Upper lobe of left lung (tissue), 6 donors: ENCODE data around the gene ATP1B3. TPM values are rescaled to one million over a fixed set of nuclear protein-coding genes. Genes with fewer than 3 reads are reported as not detected.
A peak's percentile ranks its signal among the peaks of the same experiment; 100 is the strongest.

Experiments used
- ATAC-seq, 2 donors: fragments of 200-7000 bp; cut with Tn5 transposase; one replicate each; pipeline ENCODE4 v1.9.1; 2022; ENCODE audit warnings: mild to moderate bottlenecking in 2 of 2, moderate library complexity in 2 of 2; ENCODE audit not compliant: low FRiP score in 2 of 2
- DNase-seq, 2 donors: peaks; one replicate each; pipeline ENCODE4 v3.0.0-alpha.2; 2019 to 2020
- H3K27ac ChIP-seq, 4 donors: fragments of 200-600 bp; sonication (generic); one replicate each; pipeline ENCODE4 v1.5.1; 2016 to 2019
- H3K27me3 ChIP-seq, 4 donors: fragments of 200-600 bp; sonication (generic); one replicate each; pipeline ENCODE4 v1.5.1; 2017 to 2019
- H3K36me3 ChIP-seq, 4 donors: fragments of 200-600 bp; sonication (generic); one replicate each; pipeline ENCODE4 v1.5.1; 2016 to 2019
- H3K4me1 ChIP-seq, 4 donors: fragments of 200-600 bp; sonication (generic); one replicate each; pipeline ENCODE4 v1.5.1; 2018 to 2019
- H3K4me3 ChIP-seq, 4 donors: fragments of 200-600 bp; sonication (generic); one replicate each; pipeline ENCODE4 v1.5.1; 2017 to 2019; ENCODE audit warnings: mild to moderate bottlenecking in 2 of 4, moderate library complexity in 1 of 4
- H3K9me3 ChIP-seq, 4 donors: fragments of 200-600 bp; sonication (generic); one replicate each; pipeline ENCODE4 v1.5.1; 2018 to 2019
- EP300 ChIP-seq, 4 donors: sonication (generic); formaldehyde crosslinking; IDR thresholded peaks; one replicate each; pipeline ENCODE4 v1.5.1; 2017; ENCODE audit warnings: antibody characterized with exemption in 4 of 4, control low read depth in 2 of 4
- POLR2A ChIP-seq, 4 donors: fragments of 450-650 bp; IDR thresholded peaks; one replicate each; pipeline ENCODE4 v1.5.1; 2016 to 2017; ENCODE audit warnings: antibody characterized with exemption in 4 of 4, mild to moderate bottlenecking in 2 of 4
- POLR2AphosphoS5 ChIP-seq, 2 donors: sonication (generic); formaldehyde crosslinking; IDR thresholded peaks; one replicate each; pipeline ENCODE4 v1.5.1; 2017; ENCODE audit warnings: antibody characterized with exemption in 2 of 2
- WGBS, 2 donors: methylation state at CpG; one replicate each; pipeline ENCODE4 v1.1.5; 2017 to 2018; 5-methylcytosine and 5-hydroxymethylcytosine counted together
- total RNA-seq, 6 donors: library from RNA; depleted of rRNA in 4 of 6; stranded (reverse); fragments of >200 nt in 4 of 6; gene quantifications; one replicate each; pipeline versions ENCODE4 v1.1.0 to v1.2.1, GENCODE V29; 2016 to 2021
- TF ChIP-seq, protein P1 (sequence below), 6 experiments: fragments of 450-650 bp in 4 of 6; fragments of 200-600 bp in 2 of 6; sonication (generic) in 2 of 6; IDR thresholded peaks; one replicate each; pipeline ENCODE4 v1.5.1; 2016 to 2019; ENCODE audit warnings: antibody characterized with exemption in 6 of 6
- donor health status: DM: no; HTN: no; CAD: no; lungs with moderate emphysema.
- donor health status: DM: no; HTN: yes; CAD: no; lungs with severe emphysema.

ATP1B3 gene
- total RNA-seq, 6 donors from 2014 or later: 68.8 to 309 (median 92.2) TPM

DNA sequence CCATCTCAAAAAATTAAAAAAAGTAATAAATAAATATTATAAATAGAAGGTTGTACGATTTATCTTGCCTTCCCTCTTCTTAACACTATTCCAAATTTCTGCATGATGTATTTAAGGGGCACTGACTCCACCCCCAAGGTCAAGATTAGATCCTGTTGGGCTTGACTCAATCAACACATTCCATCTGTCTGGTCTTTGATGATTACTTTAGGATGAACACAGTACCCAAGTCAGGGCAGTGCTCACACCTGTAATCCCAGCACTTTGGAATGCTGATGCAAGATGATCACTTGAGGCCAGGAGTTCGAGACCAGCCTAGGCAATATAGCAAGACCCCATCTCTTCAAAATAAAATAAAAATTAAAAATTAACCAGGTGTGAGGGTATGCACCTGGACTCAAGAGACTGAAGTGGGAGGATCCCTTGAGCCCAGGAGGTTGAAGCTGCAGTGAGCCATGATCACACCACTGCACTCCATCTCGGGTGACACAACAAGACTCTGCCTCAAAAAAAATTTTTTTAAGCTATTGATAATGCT, 14.1 kb upstream of the ATP1B3 start:
- Histone ChIP-seq H3K9me3 (no peaks in the 10 kb centered on the region), H3K4me1 (peaks cover 0 to 10% (median 4%) of the 10 kb centered on the region in 4 donors), H3K27ac (no peak overlapping the region), H3K36me3 (no peaks in the 10 kb centered on the region), H3K27me3 (no peaks in the 10 kb centered on the region), H3K4me3 (no peak overlapping the region)
- no peak for ATAC-seq
- WGBS, 2 donors: 79 to 86% methylated on average over 3 of the region's 3 CpGs
- no peak for TF ChIP-seq EP300 (IDR thresholded peaks at IDR 0.05)
- TF ChIP-seq POLR2A (IDR thresholded peaks at IDR 0.05): no peak
- TF ChIP-seq, protein P1, sequence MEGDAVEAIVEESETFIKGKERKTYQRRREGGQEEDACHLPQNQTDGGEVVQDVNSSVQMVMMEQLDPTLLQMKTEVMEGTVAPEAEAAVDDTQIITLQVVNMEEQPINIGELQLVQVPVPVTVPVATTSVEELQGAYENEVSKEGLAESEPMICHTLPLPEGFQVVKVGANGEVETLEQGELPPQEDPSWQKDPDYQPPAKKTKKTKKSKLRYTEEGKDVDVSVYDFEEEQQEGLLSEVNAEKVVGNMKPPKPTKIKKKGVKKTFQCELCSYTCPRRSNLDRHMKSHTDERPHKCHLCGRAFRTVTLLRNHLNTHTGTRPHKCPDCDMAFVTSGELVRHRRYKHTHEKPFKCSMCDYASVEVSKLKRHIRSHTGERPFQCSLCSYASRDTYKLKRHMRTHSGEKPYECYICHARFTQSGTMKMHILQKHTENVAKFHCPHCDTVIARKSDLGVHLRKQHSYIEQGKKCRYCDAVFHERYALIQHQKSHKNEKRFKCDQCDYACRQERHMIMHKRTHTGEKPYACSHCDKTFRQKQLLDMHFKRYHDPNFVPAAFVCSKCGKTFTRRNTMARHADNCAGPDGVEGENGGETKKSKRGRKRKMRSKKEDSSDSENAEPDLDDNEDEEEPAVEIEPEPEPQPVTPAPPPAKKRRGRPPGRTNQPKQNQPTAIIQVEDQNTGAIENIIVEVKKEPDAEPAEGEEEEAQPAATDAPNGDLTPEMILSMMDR (IDR thresholded peaks at IDR 0.05): no peak
- TF ChIP-seq POLR2AphosphoS5 (IDR thresholded peaks at IDR 0.05): no peak
- no peak for DNase-seq

DNA sequence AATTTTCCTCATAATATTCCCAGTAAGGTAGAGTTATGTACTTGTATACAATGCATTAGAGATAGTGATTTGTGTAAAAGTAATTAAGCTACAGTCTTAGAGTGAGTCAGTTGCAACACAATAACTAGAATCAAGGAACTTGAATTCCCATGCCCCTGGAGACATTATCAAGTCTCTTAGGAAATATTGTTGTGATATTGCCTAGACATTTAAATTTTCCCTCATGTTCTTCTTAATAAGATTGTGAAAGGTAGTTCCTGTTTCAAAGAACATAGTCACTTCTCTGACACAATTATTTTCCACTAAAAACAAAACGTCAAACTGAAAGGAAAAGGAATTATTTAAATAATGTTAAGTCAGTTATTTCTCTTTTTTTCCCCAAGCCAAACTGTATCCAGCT, 13.0 kb upstream of the ATP1B3 start:
- peaks cover 0 to 10% (median 4%) of the 10 kb centered on the region in 4 donors for H3K4me1 ChIP-seq
- H3K9me3 ChIP-seq: no peaks in the 10 kb centered on the region
- no peaks in the 10 kb centered on the region for H3K27me3 ChIP-seq
- no peaks in the 10 kb centered on the region for H3K36me3 ChIP-seq
- TF ChIP-seq POLR2A (IDR thresholded peaks at IDR 0.05) (no peak), EP300 (IDR thresholded peaks at IDR 0.05) (peak in 2 of 4 donors; percentile 15 to 60), POLR2AphosphoS5 (IDR thresholded peaks at IDR 0.05) (peak in 1 of 2 donors; percentile 24)
- TF ChIP-seq, protein P1 (IDR thresholded peaks at IDR 0.05): no peak
- DNase-seq: no peak
- peak in 1 of 2 donors; percentile 63 for ATAC-seq
- no peak overlapping the region for H3K4me3 ChIP-seq
- peak overlapping the region in 2 of 4 donors; percentile 41 to 53 for H3K27ac ChIP-seq
- WGBS, 2 donors: 14 to 33% methylated on average over 1 of the region's 1 CpG

DNA sequence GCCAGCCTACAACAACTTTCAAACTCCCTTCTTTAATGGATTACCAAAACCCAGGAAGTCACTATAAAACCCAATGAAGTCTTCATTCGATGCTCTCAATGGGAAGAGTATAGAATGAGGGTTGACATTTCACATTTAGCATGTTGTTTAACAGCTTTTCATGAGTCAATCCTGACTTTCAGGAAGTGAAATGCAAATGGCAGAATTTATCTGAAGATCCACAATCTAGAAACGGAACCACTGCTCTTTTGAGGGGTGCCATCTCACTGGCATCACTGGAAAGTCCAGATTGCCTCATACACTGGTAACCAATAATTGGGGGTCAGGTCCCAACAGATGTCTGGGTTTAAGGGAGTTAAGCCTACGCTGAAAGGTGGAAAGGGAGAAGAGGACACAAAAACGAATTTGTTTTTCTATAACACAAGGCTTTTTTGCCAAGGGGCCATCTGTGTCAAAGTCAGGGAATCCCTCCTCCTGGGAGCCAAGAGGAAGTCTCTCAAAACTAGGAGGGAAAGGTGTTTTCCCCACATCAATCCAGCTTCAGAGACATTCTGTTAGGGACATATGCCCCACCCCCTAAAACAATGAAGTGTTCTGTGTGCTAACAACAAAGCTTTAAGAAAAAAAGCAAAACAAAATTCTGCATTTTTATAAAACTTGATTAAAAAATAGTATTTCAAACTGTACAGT, 12.0 kb upstream of the ATP1B3 start:
- peak overlapping the region in 3 of 4 donors; percentile 4 to 53 (median 41) for H3K27ac ChIP-seq
- H3K4me1 ChIP-seq: peaks cover 0 to 10% (median 4%) of the 10 kb centered on the region in 4 donors
- no peaks in the 10 kb centered on the region for H3K27me3 ChIP-seq
- H3K9me3 ChIP-seq: no peaks in the 10 kb centered on the region
- ATAC-seq (no peak), DNase-seq (no peak)
- no peaks in the 10 kb centered on the region for H3K36me3 ChIP-seq
- no peak for TF ChIP-seq POLR2A (IDR thresholded peaks at IDR 0.05)
- no peak for TF ChIP-seq EP300 (IDR thresholded peaks at IDR 0.05)
- TF ChIP-seq POLR2AphosphoS5 (IDR thresholded peaks at IDR 0.05): no peak
- TF ChIP-seq, protein P1 (IDR thresholded peaks at IDR 0.05): no peak
- no peak overlapping the region for H3K4me3 ChIP-seq
- 68 to 78% methylated on average over 4 of the region's 4 CpGs for WGBS, 2 donors

DNA sequence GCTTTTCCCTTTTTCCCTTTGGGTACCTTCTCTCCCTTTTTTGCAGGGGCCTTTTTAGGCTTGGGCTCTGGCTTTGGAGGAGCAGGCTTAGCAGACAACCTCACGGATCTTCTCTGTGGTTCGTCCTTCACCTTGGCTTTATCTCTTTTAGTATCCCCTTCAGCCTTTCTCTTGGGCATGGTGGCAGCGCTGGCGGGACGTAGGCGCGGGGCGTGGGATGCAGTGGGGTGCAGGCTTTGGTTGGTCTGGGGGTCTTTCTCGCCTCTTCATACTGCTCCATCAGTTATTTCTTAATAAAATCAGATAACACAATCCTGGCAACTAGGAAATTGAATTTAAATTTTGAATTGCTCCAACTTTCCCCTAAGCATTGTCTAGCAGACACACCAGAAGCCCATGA, 11.3 kb upstream of the ATP1B3 start:
- no peak for ATAC-seq

More for the DNA sequence above, 11.3 kb upstream of the ATP1B3 start:
- 96 to 97% methylated on average over 9 of the region's 9 CpGs for WGBS, 2 donors
- Histone ChIP-seq H3K36me3 (no peaks in the 10 kb centered on the region), H3K4me3 (no peak overlapping the region), H3K27ac (no peak overlapping the region), H3K27me3 (no peaks in the 10 kb centered on the region), H3K4me1 (peaks cover 0 to 8% (median 3%) of the 10 kb centered on the region in 4 donors), H3K9me3 (no peaks in the 10 kb centered on the region)
- TF ChIP-seq POLR2AphosphoS5 (IDR thresholded peaks at IDR 0.05) (no peak), EP300 (IDR thresholded peaks at IDR 0.05) (no peak), POLR2A (IDR thresholded peaks at IDR 0.05) (no peak)
- TF ChIP-seq, protein P1 (IDR thresholded peaks at IDR 0.05): no peak
- peak in 1 of 2 donors; percentile 68 for DNase-seq
